Progenitor cell of endocrine pancreas (in vitro differentiated cells): ENCODE measurements around the gene RND2. TPM values are rescaled to one million over a fixed set of nuclear protein-coding genes. Genes with fewer than 3 reads are reported as not detected.

Source experiments
- DNase-seq: peaks from one replicate; pipeline ENCODE4 v3.0.0; 2021; ENCODE audit warnings: low spot score; ENCODE audit not compliant: unreplicated experiment
- H3K27ac Mint-ChIP-seq: 2 replicates; pipeline ENCODE4 v1.8.0; 2021; ENCODE audit warnings: mild to moderate bottlenecking, moderate library complexity, mixed read lengths
- H3K27me3 Mint-ChIP-seq: 2 replicates; pipeline ENCODE4 v1.8.0; 2021; ENCODE audit warnings: mixed read lengths
- H3K36me3 Mint-ChIP-seq: 2 replicates; pipeline ENCODE4 v1.8.0; 2022; ENCODE audit warnings: mixed read lengths; ENCODE audit not compliant: insufficient read depth
- H3K4me1 Mint-ChIP-seq: 2 replicates; pipeline ENCODE4 v1.8.0; 2021; ENCODE audit warnings: low read depth, mixed read lengths
- H3K4me3 Mint-ChIP-seq: 2 replicates; pipeline ENCODE4 v1.8.0; 2021; ENCODE audit warnings: low read depth, mild to moderate bottlenecking, moderate library complexity, mixed read lengths
- H3K9me3 Mint-ChIP-seq: 2 replicates; pipeline ENCODE4 v1.8.0; 2021; ENCODE audit warnings: low read depth, mixed read lengths
- CTCF ChIP-seq: fragments of 200-600 bp; sonication (generic); IDR thresholded peaks from one replicate; pipeline ENCODE4 v1.5.0; 2021; ENCODE audit warnings: antibody characterized with exemption, mild to moderate bottlenecking; ENCODE audit not compliant: unreplicated experiment
- total RNA-seq: library from RNA; stranded (reverse); gene quantifications from 2 replicates; pipeline ENCODE4 v1.2.1, GENCODE V29; 2021

The RND2 gene
- total RNA-seq, 1 donor from 2014 or later: 12.4 TPM

- peaks cover 3% of the 10 kb centered on the region for H3K36me3 Mint-ChIP-seq
- TF ChIP-seq CTCF: no peak
- H3K4me3 Mint-ChIP-seq: no peak overlapping the region
- H3K27ac Mint-ChIP-seq: peak overlapping the region; percentile 71
- peaks cover 7% of the 10 kb centered on the region for H3K4me1 Mint-ChIP-seq
- DNase-seq: no peak
- no peaks in the 10 kb centered on the region for H3K9me3 Mint-ChIP-seq
- no peaks in the 10 kb centered on the region for H3K27me3 Mint-ChIP-seq
Measured at GRCh38 chr17:43068570-43069367, 43.7 kb downstream of the RND2 start.

GRCh38 chr17:43069368-43069898 lies 44.4 kb downstream of the RND2 start:
- DNase-seq: no peak
- Mint-ChIP-seq H3K4me3 (no peak overlapping the region), H3K27me3 (no peaks in the 10 kb centered on the region), H3K9me3 (no peaks in the 10 kb centered on the region), H3K36me3 (peaks cover 3% of the 10 kb centered on the region), H3K4me1 (peaks cover 7% of the 10 kb centered on the region), H3K27ac (no peak overlapping the region)
- TF ChIP-seq CTCF: no peak

- Mint-ChIP-seq H3K4me1 (peaks cover 7% of the 10 kb centered on the region), H3K27me3 (no peaks in the 10 kb centered on the region), H3K9me3 (no peaks in the 10 kb centered on the region), H3K4me3 (no peak overlapping the region), H3K27ac (no peak overlapping the region), H3K36me3 (peaks cover 3% of the 10 kb centered on the region)
- DNase-seq: no peak
- TF ChIP-seq CTCF: no peak
Measured at GRCh38 chr17:43070257-43070656, 45.2 kb downstream of the RND2 start.

GRCh38 chr17:43070872-43071271 lies 45.8 kb downstream of the RND2 start:
- no peaks in the 10 kb centered on the region for H3K9me3 Mint-ChIP-seq
- H3K27me3 Mint-ChIP-seq: no peaks in the 10 kb centered on the region
- no peak overlapping the region for H3K4me3 Mint-ChIP-seq
- no peak for TF ChIP-seq CTCF
- H3K27ac Mint-ChIP-seq: no peak overlapping the region
- peaks cover 3% of the 10 kb centered on the region for H3K36me3 Mint-ChIP-seq
- H3K4me1 Mint-ChIP-seq: peaks cover 7% of the 10 kb centered on the region
- no peak for DNase-seq

- H3K9me3 Mint-ChIP-seq: no peaks in the 10 kb centered on the region
- TF ChIP-seq CTCF: no peak
- DNase-seq: no peak
- no peak overlapping the region for H3K4me3 Mint-ChIP-seq
- H3K36me3 Mint-ChIP-seq: peaks cover 3% of the 10 kb centered on the region
- H3K27ac Mint-ChIP-seq: no peak overlapping the region
- no peaks in the 10 kb centered on the region for H3K4me1 Mint-ChIP-seq
- H3K27me3 Mint-ChIP-seq: no peaks in the 10 kb centered on the region
Measured at GRCh38 chr17:43074869-43075268, 49.8 kb downstream of the RND2 start.
